HCT116 (cell line): ENCODE results near the gene SLC13A3. TPM values are rescaled to one million over a fixed set of nuclear protein-coding genes. Genes with fewer than 3 reads are reported as not detected.

Experiments
- ATAC-seq: fragments of 200-7000 bp; cut with Tn5 transposase; 2 replicates; pipeline ENCODE4 v1.9.1; 2020; ENCODE audit warnings: mild to moderate bottlenecking, moderate library complexity
- BruUV-seq: library from RNA; stranded (reverse); fragments of 400-500 nt; replicated peaks from 2 replicates; lab custom pipeline; 2021; lab: Mats Ljungman, UMichigan
- CTCF ChIA-PET: fragments of 300-600 bp; sonication (Branson Sonifier 250); formaldehyde crosslinking; loops from one replicate; lab custom pipeline; 2021; ENCODE audit warnings: antibody characterized with exemption; lab: Charles Lee
- POLR2A ChIA-PET: fragments of 300-600, 350-600 bp; sonication (Branson Sonifier 250); formaldehyde crosslinking; loops from one replicate; lab custom pipeline; 2021; ENCODE audit warnings: antibody characterized with exemption; lab: Charles Lee
- RAD21 ChIA-PET, 2 experiments: fragments of 300-600 bp; sonication (Branson Sonifier 250); formaldehyde crosslinking; loops; one replicate each; lab custom pipeline; 2023; ENCODE audit warnings: low total read pairs in 2 of 2; ENCODE audit not compliant: uncharacterized antibody in 2 of 2, unreplicated experiment in 2 of 2, low non-redundant PET in 1 of 2; lab: Charles Lee
- DNase-seq: peaks from one replicate; pipeline ENCODE4 v3.0.0-alpha.2; 2010; ENCODE audit warnings: low read depth, low spot score
- H2AFZ ChIP-seq: fragments of 200-600 bp; shearing (Covaris generic), sonication (generic); 2 replicates; pipeline ENCODE4 v1.6.1; 2017; ENCODE audit warnings: low read depth, mixed run types, mixed read lengths, antibody characterized with exemption, low read length; ENCODE audit not compliant: poor library complexity, severe bottlenecking
- H3K27ac ChIP-seq: 2 replicates; pipeline ENCODE4 v1.5.1; 2012; ENCODE audit warnings: low read depth, low read length
- H3K27me3 ChIP-seq: fragments of 200-600 bp; sonication (generic); 2 replicates; pipeline ENCODE4 v1.6.1; 2016; ENCODE audit warnings: mixed run types, low read length, mixed read lengths; ENCODE audit not compliant: insufficient read depth
- H3K36me3 ChIP-seq, 2 experiments: fragments of 200-500 bp in 1 of 2; fragments of 200-600 bp in 1 of 2; sonication (Bioruptor generic) in 1 of 2; sonication (generic) in 1 of 2; 2 replicates each; pipeline versions ENCODE4 v1.5.1 to v1.6.1; 2014 to 2016; ENCODE audit warnings: low read length in 2 of 2, inconsistent platforms in 1 of 2, mixed read lengths in 1 of 2, mixed run types in 1 of 2; ENCODE audit not compliant: insufficient read depth in 2 of 2, control insufficient read depth in 1 of 2
- H3K4me1 ChIP-seq, 2 experiments: fragments of 200-600 bp in 1 of 2; sonication (generic) in 1 of 2; 2 replicates each; pipeline versions ENCODE4 v1.5.1 to v1.6.1; 2012 to 2017; ENCODE audit warnings: low read length in 2 of 2, inconsistent platforms in 1 of 2, mild to moderate bottlenecking in 1 of 2, mixed read lengths in 1 of 2, mixed run types in 1 of 2, moderate library complexity in 1 of 2; ENCODE audit not compliant: insufficient read depth in 2 of 2, control insufficient read depth in 1 of 2
- H3K4me2 ChIP-seq: fragments of 200-600 bp; sonication (generic); 2 replicates; pipeline ENCODE4 v1.6.1; 2017; ENCODE audit warnings: mixed run types, low read length, mixed read lengths
- H3K4me3 ChIP-seq, 2 experiments: fragments of 200-600 bp in 1 of 2; sonication (generic) in 1 of 2; replicated peaks in 1 of 2; 2 replicates each; pipeline ENCODE4 v1.5.1; 2011 to 2016; ENCODE audit warnings: low read length in 2 of 2, control low read depth in 1 of 2, low read depth in 1 of 2, mild to moderate bottlenecking in 1 of 2, mixed read lengths in 1 of 2, mixed run types in 1 of 2
- H3K79me2 ChIP-seq: fragments of 200-600 bp; sonication (generic); 2 replicates; pipeline ENCODE4 v1.6.1; 2017; ENCODE audit warnings: mild to moderate bottlenecking, mixed run types, low read length, moderate library complexity, mixed read lengths; ENCODE audit not compliant: insufficient read depth
- H3K9ac ChIP-seq: fragments of 200-600 bp; sonication (generic); 2 replicates; pipeline ENCODE4 v1.6.1; 2016; ENCODE audit warnings: low read length, mixed read lengths
- H3K9me2 ChIP-seq: fragments of 200-600 bp; sonication (generic), shearing (Covaris generic); 2 replicates; pipeline ENCODE4 v1.6.1; 2017; ENCODE audit warnings: mixed run types, mild to moderate bottlenecking, moderate library complexity; ENCODE audit not compliant: insufficient read depth
- H3K9me3 ChIP-seq, 2 experiments: fragments of 200-500 bp in 1 of 2; fragments of 200-600 bp in 1 of 2; sonication (Bioruptor generic) in 1 of 2; sonication (generic) in 1 of 2; 2 replicates each; pipeline ENCODE4 v1.6.1; 2014 to 2017; ENCODE audit warnings: low read length in 2 of 2, mixed read lengths in 2 of 2, inconsistent platforms in 1 of 2, low read depth in 1 of 2, mild to moderate bottlenecking in 1 of 2, mixed run types in 1 of 2, moderate library complexity in 1 of 2; ENCODE audit not compliant: control insufficient read depth in 1 of 2, insufficient read depth in 1 of 2
- H4K20me1 ChIP-seq: fragments of 200-600 bp; sonication (generic), shearing (Covaris generic); 2 replicates; pipeline ENCODE4 v1.6.1; 2017; ENCODE audit warnings: mixed run types, mild to moderate bottlenecking, moderate library complexity; ENCODE audit not compliant: insufficient read depth
- CEBPB ChIP-seq: IDR thresholded peaks from 2 replicates; pipeline ENCODE4 v1.6.1; 2012; ENCODE audit warnings: low read depth
- ELF1 ChIP-seq: IDR thresholded peaks from 2 replicates; pipeline ENCODE4 v1.6.1; 2012; ENCODE audit warnings: low read depth, borderline replicate concordance
- EZH2 ChIP-seq: fragments of 200-600 bp; sonication (generic); IDR thresholded peaks from 2 replicates; pipeline ENCODE4 v1.6.1; 2017; ENCODE audit warnings: antibody characterized with exemption, mixed run types
- EZH2phosphoT487 ChIP-seq: fragments of 200-600 bp; IDR thresholded peaks from 2 replicates; pipeline ENCODE4 v1.6.1; 2018; ENCODE audit warnings: antibody characterized with exemption, borderline replicate concordance
- JUND ChIP-seq: IDR thresholded peaks from 2 replicates; pipeline ENCODE4 v1.6.1; 2012
- POLR2A ChIP-seq: IDR thresholded peaks from 2 replicates; pipeline ENCODE4 v1.7.0; 2011; ENCODE audit warnings: borderline replicate concordance; ENCODE audit not compliant: insufficient read depth, insufficient read length; ENCODE audit errors: extremely low read depth
- POLR2AphosphoS5 ChIP-seq: IDR thresholded peaks from 2 replicates; pipeline ENCODE4 v1.6.1; 2011; ENCODE audit warnings: mild to moderate bottlenecking, low read depth, low read length, moderate library complexity
- RAD21 ChIP-seq: IDR thresholded peaks from 2 replicates; pipeline ENCODE4 v1.6.1; 2012; ENCODE audit warnings: low read depth, mild to moderate bottlenecking
- SRF ChIP-seq: IDR thresholded peaks from 2 replicates; pipeline ENCODE4 v1.6.1; 2012; ENCODE audit warnings: low read depth
- YY1 ChIP-seq: IDR thresholded peaks from 2 replicates; pipeline ENCODE4 v1.6.1; 2011; ENCODE audit warnings: low read length, low read depth, moderate library complexity, mild to moderate bottlenecking; ENCODE audit not compliant: insufficient replicate concordance; ENCODE audit errors: extremely low read depth
- ZFX ChIP-seq: fragments of 450-650 bp; IDR thresholded peaks from 2 replicates; pipeline ENCODE4 v1.6.1; 2017
- ZNF274 ChIP-seq: fragments of 200-500 bp; sonication (Bioruptor generic); IDR thresholded peaks from 2 replicates; pipeline ENCODE4 v1.6.1; 2014; ENCODE audit warnings: mild to moderate bottlenecking, low read depth, low read length, inconsistent platforms
- intact Hi-C: fragments of 100-400 bp; cut with micrococcal nuclease; formaldehyde crosslinking; loops from 2 replicates; pipeline ENCODE4 v1.10.0; 2022
- total RNA-seq: library from RNA; stranded (reverse); gene quantifications from one replicate; pipeline ENCODE4 v1.2.1, GENCODE V29; 2021; ENCODE audit not compliant: unreplicated experiment
- TF ChIP-seq, protein P1 (sequence below): IDR thresholded peaks from 2 replicates; pipeline ENCODE4 v1.6.1; 2012
- TF ChIP-seq, protein P2 (sequence below): IDR thresholded peaks from 2 replicates; pipeline ENCODE4 v1.6.1; 2012
- TF ChIP-seq, protein P3 (sequence below), 3 experiments: fragments of 200-600 bp in 1 of 3; sonication (generic) in 1 of 3; IDR thresholded peaks in 2 of 3; conservative IDR thresholded peaks in 1 of 3; 2 replicates each; pipeline ENCODE4 v1.5.1; 2012 to 2017; ENCODE audit warnings: low read depth in 2 of 3, low read length in 2 of 3, antibody characterized with exemption in 1 of 3, borderline replicate concordance in 1 of 3, control low read depth in 1 of 3, mild to moderate bottlenecking in 1 of 3, mixed read lengths in 1 of 3, mixed run types in 1 of 3, moderate library complexity in 1 of 3; ENCODE audit not compliant: insufficient read depth in 1 of 3

Gene SLC13A3
- total RNA-seq, 1 experiment from 2014 or later, result not detected

DNA sequence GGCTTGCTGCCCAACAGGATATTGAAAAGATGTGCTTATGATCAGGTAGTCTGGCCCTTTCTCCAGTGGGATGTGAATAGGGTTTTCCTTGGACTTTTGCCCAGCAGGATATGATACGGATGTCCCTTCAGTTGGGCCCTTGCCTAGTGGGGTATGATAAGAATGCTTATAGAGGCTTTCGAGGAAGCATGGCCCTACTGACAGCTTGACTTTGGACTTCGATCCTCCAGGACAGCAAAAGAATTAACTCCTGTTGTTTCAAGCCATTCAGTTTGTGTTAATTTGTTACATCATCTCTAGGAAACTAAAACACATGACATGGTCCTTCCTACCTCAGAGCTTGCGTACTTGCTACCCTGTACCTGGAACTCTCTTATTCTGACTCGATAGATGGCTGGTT is 128.2 kb downstream of the SLC13A3 start:
- ChIA-PET RAD21 (no interaction called here), CTCF (interaction anchor here (0.9 kb wide), 1 partner anchor 16 kb away, joined by 4 read pairs; no protein-coding TSS in a partner anchor), POLR2A (no interaction called here)
- no peaks in the 10 kb centered on the region for H4K20me1 ChIP-seq
- H3K4me1 ChIP-seq, result no peaks in the 10 kb centered on the region
- H3K4me2 ChIP-seq, result no peak overlapping the region
- no peak overlapping the region for H3K9ac ChIP-seq
- H3K9me3 ChIP-seq, result no peaks in the 10 kb centered on the region
- H3K9me2 ChIP-seq, result no peaks in the 10 kb centered on the region
- H3K79me2 ChIP-seq, result no peaks in the 10 kb centered on the region
- no peaks in the 10 kb centered on the region for H3K36me3 ChIP-seq
- H3K4me3 ChIP-seq, result no peak overlapping the region
- peaks cover 6% of the 10 kb centered on the region for H3K27me3 ChIP-seq
- intact Hi-C loops, result no loop called here
- TF ChIP-seq POLR2AphosphoS5 (no peak), SRF (no peak), CEBPB (no peak), ZFX (no peak), EZH2 (no peak), ZNF274 (no peak)
- TF ChIP-seq, protein P1, sequence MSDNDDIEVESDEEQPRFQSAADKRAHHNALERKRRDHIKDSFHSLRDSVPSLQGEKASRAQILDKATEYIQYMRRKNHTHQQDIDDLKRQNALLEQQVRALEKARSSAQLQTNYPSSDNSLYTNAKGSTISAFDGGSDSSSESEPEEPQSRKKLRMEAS, result no peak
- TF ChIP-seq, protein P2, sequence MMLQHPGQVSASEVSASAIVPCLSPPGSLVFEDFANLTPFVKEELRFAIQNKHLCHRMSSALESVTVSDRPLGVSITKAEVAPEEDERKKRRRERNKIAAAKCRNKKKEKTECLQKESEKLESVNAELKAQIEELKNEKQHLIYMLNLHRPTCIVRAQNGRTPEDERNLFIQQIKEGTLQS, result no peak
- no peak overlapping the region for H3K27ac ChIP-seq
- H2AFZ ChIP-seq, result no peak overlapping the region
- DNase-seq (no peak), ATAC-seq (no peak)
- BruUV-seq, result no TSS peak

DNA sequence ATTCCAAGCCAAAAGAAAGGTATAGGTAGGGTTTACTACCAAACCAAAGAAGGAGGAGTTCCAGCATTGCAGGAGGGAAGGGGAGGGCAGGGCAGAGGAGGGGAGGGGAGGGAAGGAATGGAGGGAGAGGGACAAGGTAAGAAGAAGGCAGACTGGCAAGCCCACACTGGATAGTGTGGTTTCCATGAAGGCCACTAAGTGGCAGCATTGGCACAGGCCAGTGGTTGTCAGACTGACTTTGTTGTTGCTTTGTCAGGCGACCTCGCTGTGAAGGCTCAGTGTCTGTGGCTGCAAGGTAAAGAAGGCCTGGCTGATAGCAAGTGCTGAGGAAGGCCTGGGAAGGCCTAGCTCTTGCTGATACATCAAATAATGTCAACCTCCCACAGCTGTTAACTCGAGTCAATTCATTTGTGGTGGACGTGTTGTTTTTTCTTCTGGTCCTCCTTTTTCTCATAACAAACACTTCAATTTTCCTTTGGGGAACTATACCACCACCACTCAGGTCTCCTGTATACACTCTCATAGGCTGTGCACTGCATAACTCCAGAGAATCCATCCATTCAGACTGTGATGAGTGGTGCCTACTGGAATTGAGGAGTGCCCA is 130.2 kb downstream of the SLC13A3 start:
- no peaks in the 10 kb centered on the region for H3K79me2 ChIP-seq
- H3K9ac ChIP-seq, result no peak overlapping the region
- H3K4me2 ChIP-seq, result no peak overlapping the region
- 0 out of 4 replicates have a peak, but pooled peaks cover 0 to 5% of the 10 kb centered on the region in 2 experiments for H3K9me3 ChIP-seq
- DNase-seq (peak; percentile 44), ATAC-seq (peak; percentile 94)
- H3K4me1 ChIP-seq, result no peaks in the 10 kb centered on the region
- RAD21 ChIA-PET, result no interaction called here
- H3K36me3 ChIP-seq, result no peaks in the 10 kb centered on the region
- peaks cover 6% of the 10 kb centered on the region for H3K27me3 ChIP-seq
- H2AFZ ChIP-seq, result no peak overlapping the region
- BruUV-seq, result no TSS peak
- intact Hi-C loops, result loop anchor here (1.0 kb wide), 2 partner anchors 160 to 178 kb away; no protein-coding TSS in a partner anchor
- H3K4me3 ChIP-seq, result no peak overlapping the region
- POLR2A ChIA-PET, result no interaction called here
- H4K20me1 ChIP-seq, result no peaks in the 10 kb centered on the region
- H3K9me2 ChIP-seq, result no peaks in the 10 kb centered on the region
- no peak overlapping the region for H3K27ac ChIP-seq
- CTCF ChIA-PET, result interaction anchor here (2.0 kb wide), 1 partner anchor 159 kb away, joined by 8 read pairs; no protein-coding TSS in a partner anchor
- TF ChIP-seq RAD21 (peak; percentile 77), JUND (no peak), ELF1 (no peak), EZH2phosphoT487 (no peak), YY1 (no peak), POLR2A (no peak)
- TF ChIP-seq, protein P3, sequence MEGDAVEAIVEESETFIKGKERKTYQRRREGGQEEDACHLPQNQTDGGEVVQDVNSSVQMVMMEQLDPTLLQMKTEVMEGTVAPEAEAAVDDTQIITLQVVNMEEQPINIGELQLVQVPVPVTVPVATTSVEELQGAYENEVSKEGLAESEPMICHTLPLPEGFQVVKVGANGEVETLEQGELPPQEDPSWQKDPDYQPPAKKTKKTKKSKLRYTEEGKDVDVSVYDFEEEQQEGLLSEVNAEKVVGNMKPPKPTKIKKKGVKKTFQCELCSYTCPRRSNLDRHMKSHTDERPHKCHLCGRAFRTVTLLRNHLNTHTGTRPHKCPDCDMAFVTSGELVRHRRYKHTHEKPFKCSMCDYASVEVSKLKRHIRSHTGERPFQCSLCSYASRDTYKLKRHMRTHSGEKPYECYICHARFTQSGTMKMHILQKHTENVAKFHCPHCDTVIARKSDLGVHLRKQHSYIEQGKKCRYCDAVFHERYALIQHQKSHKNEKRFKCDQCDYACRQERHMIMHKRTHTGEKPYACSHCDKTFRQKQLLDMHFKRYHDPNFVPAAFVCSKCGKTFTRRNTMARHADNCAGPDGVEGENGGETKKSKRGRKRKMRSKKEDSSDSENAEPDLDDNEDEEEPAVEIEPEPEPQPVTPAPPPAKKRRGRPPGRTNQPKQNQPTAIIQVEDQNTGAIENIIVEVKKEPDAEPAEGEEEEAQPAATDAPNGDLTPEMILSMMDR (IDR thresholded peaks at IDR 0.05 in 2 of 3, conservative IDR thresholded peaks at IDR 0.05 in 1 of 3; ENCODE audit: borderline replicate concordance in 1 of 3, insufficient read depth in 1 of 3, low read depth in 2 of 3, low read length in 2 of 3), result peak; percentile 40 to 68 (median 64); a peak in 4 of 6 replicates
